ENCODE data around the gene FZD1.

Gene FZD1

GRCh38 chr7:91286432-91286831 lies 22.2 kb downstream of the FZD1 start:
- TF ChIP-seq, protein P1, sequence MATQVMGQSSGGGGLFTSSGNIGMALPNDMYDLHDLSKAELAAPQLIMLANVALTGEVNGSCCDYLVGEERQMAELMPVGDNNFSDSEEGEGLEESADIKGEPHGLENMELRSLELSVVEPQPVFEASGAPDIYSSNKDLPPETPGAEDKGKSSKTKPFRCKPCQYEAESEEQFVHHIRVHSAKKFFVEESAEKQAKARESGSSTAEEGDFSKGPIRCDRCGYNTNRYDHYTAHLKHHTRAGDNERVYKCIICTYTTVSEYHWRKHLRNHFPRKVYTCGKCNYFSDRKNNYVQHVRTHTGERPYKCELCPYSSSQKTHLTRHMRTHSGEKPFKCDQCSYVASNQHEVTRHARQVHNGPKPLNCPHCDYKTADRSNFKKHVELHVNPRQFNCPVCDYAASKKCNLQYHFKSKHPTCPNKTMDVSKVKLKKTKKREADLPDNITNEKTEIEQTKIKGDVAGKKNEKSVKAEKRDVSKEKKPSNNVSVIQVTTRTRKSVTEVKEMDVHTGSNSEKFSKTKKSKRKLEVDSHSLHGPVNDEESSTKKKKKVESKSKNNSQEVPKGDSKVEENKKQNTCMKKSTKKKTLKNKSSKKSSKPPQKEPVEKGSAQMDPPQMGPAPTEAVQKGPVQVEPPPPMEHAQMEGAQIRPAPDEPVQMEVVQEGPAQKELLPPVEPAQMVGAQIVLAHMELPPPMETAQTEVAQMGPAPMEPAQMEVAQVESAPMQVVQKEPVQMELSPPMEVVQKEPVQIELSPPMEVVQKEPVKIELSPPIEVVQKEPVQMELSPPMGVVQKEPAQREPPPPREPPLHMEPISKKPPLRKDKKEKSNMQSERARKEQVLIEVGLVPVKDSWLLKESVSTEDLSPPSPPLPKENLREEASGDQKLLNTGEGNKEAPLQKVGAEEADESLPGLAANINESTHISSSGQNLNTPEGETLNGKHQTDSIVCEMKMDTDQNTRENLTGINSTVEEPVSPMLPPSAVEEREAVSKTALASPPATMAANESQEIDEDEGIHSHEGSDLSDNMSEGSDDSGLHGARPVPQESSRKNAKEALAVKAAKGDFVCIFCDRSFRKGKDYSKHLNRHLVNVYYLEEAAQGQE (IDR thresholded peaks at IDR 0.05; ENCODE audit: insufficient replicate concordance, low read depth): no peak
- no peak for TF ChIP-seq SPI1 (IDR thresholded peaks at IDR 0.05; ENCODE audit: borderline replicate concordance, low read depth)
- TF ChIP-seq, protein P2, sequence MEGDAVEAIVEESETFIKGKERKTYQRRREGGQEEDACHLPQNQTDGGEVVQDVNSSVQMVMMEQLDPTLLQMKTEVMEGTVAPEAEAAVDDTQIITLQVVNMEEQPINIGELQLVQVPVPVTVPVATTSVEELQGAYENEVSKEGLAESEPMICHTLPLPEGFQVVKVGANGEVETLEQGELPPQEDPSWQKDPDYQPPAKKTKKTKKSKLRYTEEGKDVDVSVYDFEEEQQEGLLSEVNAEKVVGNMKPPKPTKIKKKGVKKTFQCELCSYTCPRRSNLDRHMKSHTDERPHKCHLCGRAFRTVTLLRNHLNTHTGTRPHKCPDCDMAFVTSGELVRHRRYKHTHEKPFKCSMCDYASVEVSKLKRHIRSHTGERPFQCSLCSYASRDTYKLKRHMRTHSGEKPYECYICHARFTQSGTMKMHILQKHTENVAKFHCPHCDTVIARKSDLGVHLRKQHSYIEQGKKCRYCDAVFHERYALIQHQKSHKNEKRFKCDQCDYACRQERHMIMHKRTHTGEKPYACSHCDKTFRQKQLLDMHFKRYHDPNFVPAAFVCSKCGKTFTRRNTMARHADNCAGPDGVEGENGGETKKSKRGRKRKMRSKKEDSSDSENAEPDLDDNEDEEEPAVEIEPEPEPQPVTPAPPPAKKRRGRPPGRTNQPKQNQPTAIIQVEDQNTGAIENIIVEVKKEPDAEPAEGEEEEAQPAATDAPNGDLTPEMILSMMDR (IDR thresholded peaks at IDR 0.05; ENCODE audit: insufficient read depth, low read length): no peak
- no peak for TF ChIP-seq GABPA (IDR thresholded peaks at IDR 0.05; ENCODE audit: low read depth)
- DNase-seq (ENCODE audit: low read depth in 1 of 2, low spot score in 1 of 2): no peak
- Histone ChIP-seq H3K27ac (replicated peaks) (no peak overlapping the region), H3K4me3 (replicated peaks; ENCODE audit: insufficient read depth, low read length) (no peak overlapping the region), H3K27me3 (ENCODE audit: insufficient read depth, poor library complexity, severe bottlenecking) (peaks cover 1% of the 10 kb centered on the region)

DNA sequence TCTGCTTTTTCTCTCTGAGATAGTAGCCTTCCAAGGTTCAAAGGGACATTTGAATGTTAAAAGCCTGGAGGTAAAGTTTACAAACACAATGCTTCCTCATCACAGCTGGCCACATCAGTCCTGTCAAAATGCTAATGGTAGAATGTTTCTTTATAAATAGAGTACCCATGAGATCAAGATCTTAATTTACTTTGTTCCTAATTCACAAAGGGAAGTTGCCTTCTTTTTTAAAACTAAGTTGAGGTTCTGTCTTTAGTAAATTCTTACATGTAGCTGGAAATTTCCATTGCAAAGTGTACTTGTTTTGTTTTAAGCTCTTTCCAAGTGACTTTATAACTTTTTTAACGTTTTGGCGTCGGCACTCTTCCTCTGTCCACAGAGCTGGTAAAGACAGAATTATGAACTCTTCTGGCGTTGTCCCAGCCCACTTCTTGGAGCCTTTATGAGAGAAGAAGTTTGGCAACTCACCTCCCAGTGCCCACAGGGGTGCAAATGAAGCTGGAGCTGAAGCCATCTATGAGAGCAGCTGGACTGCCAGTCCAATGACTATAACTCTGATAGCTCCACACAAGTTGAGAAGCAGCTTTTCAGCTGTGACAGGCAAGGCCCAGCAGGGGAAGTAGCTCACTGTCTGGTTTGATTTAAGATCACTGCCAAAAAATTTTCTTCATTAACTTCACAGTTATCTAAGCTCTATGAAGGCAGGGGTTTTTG lies 23.3 kb downstream of the FZD1 start:
- no peak overlapping the region for H3K4me3 ChIP-seq (replicated peaks; ENCODE audit: insufficient read depth, low read length)
- H3K27ac ChIP-seq (replicated peaks): no peak overlapping the region
- no peaks in the 10 kb centered on the region for H3K27me3 ChIP-seq (ENCODE audit: insufficient read depth, poor library complexity, severe bottlenecking)
- TF ChIP-seq, protein P2 (IDR thresholded peaks at IDR 0.05; ENCODE audit: insufficient read depth, low read length): no peak
- TF ChIP-seq GABPA (IDR thresholded peaks at IDR 0.05; ENCODE audit: low read depth): no peak
- TF ChIP-seq, protein P1 (IDR thresholded peaks at IDR 0.05; ENCODE audit: insufficient replicate concordance, low read depth): no peak
- TF ChIP-seq POLR2AphosphoS5 (IDR thresholded peaks at IDR 0.05; ENCODE audit: low read depth): no peak
- no peak for TF ChIP-seq SPI1 (IDR thresholded peaks at IDR 0.05; ENCODE audit: borderline replicate concordance, low read depth)
- DNase-seq (ENCODE audit: low read depth in 1 of 2, low spot score in 1 of 2): no peak

DNA sequence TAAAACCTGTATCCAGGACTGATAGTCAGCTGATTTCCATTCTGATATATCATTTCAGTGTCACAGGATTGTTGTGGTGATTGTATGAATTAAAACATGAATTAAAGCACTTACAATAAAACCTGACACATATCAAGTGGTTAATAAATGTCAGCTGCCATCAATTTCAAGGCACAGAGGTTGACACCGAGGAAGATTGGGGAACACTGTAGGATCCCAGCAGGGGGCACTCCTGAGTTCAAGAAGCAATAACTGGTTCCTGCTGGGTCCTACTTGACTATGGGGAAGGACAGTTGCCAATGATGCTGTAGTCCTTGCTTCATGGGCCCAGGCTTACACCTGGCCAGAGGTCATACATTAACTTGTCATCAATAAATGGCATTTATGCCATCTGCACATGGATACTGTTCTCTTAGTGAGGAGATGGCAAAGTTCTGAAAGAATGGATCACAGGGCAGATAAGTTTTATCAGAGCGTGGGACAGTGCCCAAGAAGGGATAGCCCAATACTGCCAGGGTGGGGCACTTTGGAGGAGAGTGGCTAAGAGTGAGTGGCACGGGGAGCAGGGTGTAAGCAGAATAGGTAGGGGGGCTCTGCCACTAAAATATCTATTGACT lies 24.1 kb downstream of the FZD1 start:
- Histone ChIP-seq H3K4me3 (replicated peaks; ENCODE audit: insufficient read depth, low read length) (no peak overlapping the region), H3K27ac (replicated peaks) (no peak overlapping the region), H3K27me3 (ENCODE audit: insufficient read depth, poor library complexity, severe bottlenecking) (no peaks in the 10 kb centered on the region)
- TF ChIP-seq POLR2AphosphoS5 (IDR thresholded peaks at IDR 0.05; ENCODE audit: low read depth): no peak
- TF ChIP-seq, protein P2 (IDR thresholded peaks at IDR 0.05; ENCODE audit: insufficient read depth, low read length): peak; percentile 40
- DNase-seq (ENCODE audit: low read depth in 1 of 2, low spot score in 1 of 2): peak in 1 of 2 experiments; percentile 60

Data from HL-60 (cell line).